H1 (cell line): Measurements from ENCODE around the gene SLC37A3. TPM values are rescaled to one million over a fixed set of nuclear protein-coding genes. Genes with fewer than 3 reads are reported as not detected.

Source experiments
- CTCF ChIA-PET: fragments of 300-600 bp; sonication (Branson Sonifier 250); formaldehyde crosslinking; loops from one replicate; lab custom pipeline; 2021; ENCODE audit not compliant: partially characterized antibody; lab: Charles Lee
- POLR2A ChIA-PET: fragments of 300-600 bp; sonication (Branson Sonifier 250); formaldehyde crosslinking; loops from one replicate; lab custom pipeline; 2021; ENCODE audit warnings: inconsistent platforms; ENCODE audit not compliant: partially characterized antibody; lab: Charles Lee
- DNase-seq, 2 experiments: peaks; one replicate each; pipeline versions ENCODE4 v3.0.0 to v3.0.0-alpha.2; 2010 to 2022; ENCODE audit warnings: low spot score in 2 of 2, low read depth in 1 of 2, mixed read lengths in 1 of 2
- FAIRE-seq: peaks from 2 replicates; lab custom pipeline; 2011; peaks lifted over from hg19 to GRCh38; lab: Jason Lieb, UNC
- H2AFZ ChIP-seq: 2 replicates; pipeline ENCODE4 v1.8.1; 2012; ENCODE audit warnings: low read length, inconsistent platforms
- H2AK5ac ChIP-seq: 2 replicates; pipeline ENCODE4 v1.6.1; 2013; ENCODE audit warnings: low read depth, low read length
- H2BK120ac ChIP-seq: replicated peaks from 2 replicates; pipeline ENCODE3; 2013; ENCODE audit warnings: low read depth, low read length, inconsistent platforms
- H2BK12ac ChIP-seq: 2 replicates; pipeline ENCODE4 v1.6.1; 2013; ENCODE audit warnings: low read depth, low read length
- H2BK15ac ChIP-seq: 2 replicates; pipeline ENCODE4 v1.6.1; 2013; ENCODE audit warnings: low read length
- H2BK20ac ChIP-seq: 2 replicates; pipeline ENCODE4 v1.6.1; 2013; ENCODE audit warnings: low read length
- H2BK5ac ChIP-seq: 2 replicates; pipeline ENCODE4 v1.6.1; 2013; ENCODE audit warnings: low read depth, low read length
- H3K14ac ChIP-seq: 2 replicates; pipeline ENCODE4 v1.6.1; 2013; ENCODE audit warnings: inconsistent platforms; ENCODE audit not compliant: insufficient read length
- H3K18ac ChIP-seq: 2 replicates; pipeline ENCODE4 v1.6.1; 2013; ENCODE audit warnings: low read length; ENCODE audit errors: extremely low read depth
- H3K23ac ChIP-seq: 2 replicates; pipeline ENCODE4 v1.6.1; 2013; ENCODE audit warnings: inconsistent platforms; ENCODE audit not compliant: insufficient read length
- H3K23me2 ChIP-seq: 2 replicates; pipeline ENCODE4 v1.6.1; 2013; ENCODE audit warnings: low read depth, low read length
- H3K27ac ChIP-seq: 2 replicates; pipeline ENCODE4 v1.6.1; 2011; ENCODE audit warnings: low read depth, low read length, inconsistent platforms
- H3K27me3 ChIP-seq, 4 experiments: replicated peaks in 1 of 4; 1 replicate in 1 of 4; 2 replicates in 3 of 4; pipeline versions ENCODE4 v1.6.1 to v1.8.1; 2011 to 2013; ENCODE audit warnings: low read length in 3 of 4, mild to moderate bottlenecking in 3 of 4, inconsistent platforms in 2 of 4, mixed read lengths in 2 of 4, moderate library complexity in 1 of 4; ENCODE audit not compliant: control insufficient read depth in 3 of 4, insufficient read depth in 3 of 4; ENCODE audit errors: extremely low read depth in 1 of 4
- H3K36me3 ChIP-seq, 4 experiments: 2 replicates each; pipeline versions ENCODE4 v1.6.1 to v1.8.1; 2011 to 2013; ENCODE audit warnings: mild to moderate bottlenecking in 4 of 4, low read length in 3 of 4, moderate library complexity in 2 of 4, control low read depth in 1 of 4, inconsistent platforms in 1 of 4; ENCODE audit not compliant: insufficient read depth in 4 of 4, control insufficient read depth in 2 of 4
- H3K4ac ChIP-seq: replicated peaks from 2 replicates; pipeline ENCODE3; 2013; ENCODE audit warnings: low read length, low read depth, mixed read lengths, inconsistent platforms; ENCODE audit not compliant: insufficient read length
- H3K4me1 ChIP-seq, 4 experiments: replicated peaks in 1 of 4; 1 replicate in 1 of 4; 2 replicates in 3 of 4; pipeline versions ENCODE4 v1.6.1 to v1.8.1; 2011 to 2013; ENCODE audit warnings: low read length in 3 of 4, inconsistent platforms in 2 of 4, mixed read lengths in 1 of 4; ENCODE audit not compliant: insufficient read depth in 4 of 4, control insufficient read depth in 3 of 4
- H3K4me2 ChIP-seq, 2 experiments: 2 replicates each; pipeline versions ENCODE4 v1.6.1 to v1.8.1; 2011 to 2013; ENCODE audit warnings: low read depth in 2 of 2, low read length in 2 of 2, control low read depth in 1 of 2, inconsistent platforms in 1 of 2, mild to moderate bottlenecking in 1 of 2; ENCODE audit not compliant: insufficient read depth in 1 of 2
- H3K4me3 ChIP-seq, 4 experiments: fragments of 200-600, 300-600 bp in 1 of 4; sonication (generic), shearing (Covaris generic), sonication (Bioruptor Twin) in 1 of 4; 2 replicates each; pipeline versions ENCODE4 v1.5.1 to v1.8.1; 2011 to 2016; ENCODE audit warnings: low read length in 4 of 4, low read depth in 3 of 4, control low read depth in 2 of 4, inconsistent platforms in 2 of 4, mild to moderate bottlenecking in 2 of 4, mixed read lengths in 1 of 4, moderate library complexity in 1 of 4; ENCODE audit not compliant: insufficient read depth in 2 of 4; ENCODE audit errors: extremely low read depth in 1 of 4
- H3K56ac ChIP-seq: replicated peaks from 2 replicates; pipeline ENCODE3; 2013; ENCODE audit warnings: low read depth, mild to moderate bottlenecking, mixed read lengths, low read length, inconsistent platforms; ENCODE audit not compliant: insufficient read length
- H3K79me1 ChIP-seq: 2 replicates; pipeline ENCODE4 v1.6.1; 2013; ENCODE audit warnings: low read depth, low read length, control low read depth
- H3K79me2 ChIP-seq, 2 experiments: 2 replicates each; pipeline versions ENCODE4 v1.6.1 to v1.8.1; 2012 to 2013; ENCODE audit warnings: low read length in 2 of 2, mild to moderate bottlenecking in 2 of 2, inconsistent platforms in 1 of 2; ENCODE audit not compliant: insufficient read depth in 2 of 2, control insufficient read depth in 1 of 2
- H3K9ac ChIP-seq, 4 experiments: replicated peaks in 1 of 4; 1 replicate in 1 of 4; 2 replicates in 3 of 4; pipeline versions ENCODE4 v1.6.1 to v1.8.1; 2011 to 2013; ENCODE audit warnings: low read depth in 3 of 4, low read length in 3 of 4, control low read depth in 2 of 4, mild to moderate bottlenecking in 2 of 4, moderate library complexity in 2 of 4, inconsistent platforms in 1 of 4; ENCODE audit errors: extremely low read depth in 1 of 4
- H3K9me3 ChIP-seq, 2 experiments: 2 replicates each; pipeline versions ENCODE4 v1.6.1 to v1.8.1; 2012 to 2013; ENCODE audit warnings: mild to moderate bottlenecking in 2 of 2, moderate library complexity in 2 of 2, control low read depth in 1 of 2, inconsistent platforms in 1 of 2, low read depth in 1 of 2, low read length in 1 of 2, mixed read lengths in 1 of 2; ENCODE audit not compliant: insufficient read depth in 2 of 2
- H4K20me1 ChIP-seq, 2 experiments: replicated peaks in 1 of 2; 2 replicates each; pipeline versions ENCODE3 to v1.8.1; 2011 to 2013; ENCODE audit warnings: inconsistent platforms in 2 of 2, low read length in 2 of 2, mild to moderate bottlenecking in 1 of 2; ENCODE audit not compliant: insufficient read depth in 2 of 2, control insufficient read depth in 1 of 2
- H4K5ac ChIP-seq: 2 replicates; pipeline ENCODE4 v1.6.1; 2013; ENCODE audit warnings: low read length, low read depth, mixed read lengths, inconsistent platforms; ENCODE audit not compliant: insufficient read length
- H4K8ac ChIP-seq: 2 replicates; pipeline ENCODE4 v1.8.0; 2013; ENCODE audit warnings: mild to moderate bottlenecking, moderate library complexity, low read length, inconsistent platforms; ENCODE audit not compliant: insufficient read depth; ENCODE audit errors: extremely low read depth
- H4K91ac ChIP-seq: replicated peaks from 2 replicates; pipeline ENCODE3; 2013; ENCODE audit warnings: low read length, mixed read lengths, inconsistent platforms; ENCODE audit not compliant: insufficient read length
- MAFK ChIP-seq: IDR thresholded peaks from 2 replicates; pipeline ENCODE4 v1.6.1; 2012; ENCODE audit warnings: low read depth, mild to moderate bottlenecking, improper control_type of control experiment, low read length
- NANOG ChIP-seq: IDR thresholded peaks from 2 replicates; pipeline ENCODE4 v1.6.1; 2011; ENCODE audit warnings: low read length, low read depth, mild to moderate bottlenecking, inconsistent platforms; ENCODE audit not compliant: insufficient read depth, poor library complexity, severe bottlenecking
- RAD21 ChIP-seq, 2 experiments: IDR thresholded peaks in 1 of 2; conservative IDR thresholded peaks in 1 of 2; 2 replicates each; pipeline ENCODE4 v1.6.1; 2011; ENCODE audit warnings: low read depth in 2 of 2, low read length in 2 of 2, improper control_type of control experiment in 1 of 2, inconsistent platforms in 1 of 2, mild to moderate bottlenecking in 1 of 2, moderate library complexity in 1 of 2
- SAP30 ChIP-seq: fragments of 300-600 bp; sonication (generic); IDR thresholded peaks from 2 replicates; pipeline ENCODE4 v1.7.1; 2012; ENCODE audit warnings: low read length, moderate library complexity, mild to moderate bottlenecking, inconsistent platforms; ENCODE audit not compliant: insufficient read depth, insufficient replicate concordance
- SP4 ChIP-seq: IDR thresholded peaks from 2 replicates; pipeline ENCODE4 v1.6.1; 2012; ENCODE audit warnings: low read length, inconsistent platforms
- TAF1 ChIP-seq: IDR thresholded peaks from 2 replicates; pipeline ENCODE4 v1.6.1; 2011; ENCODE audit warnings: mild to moderate bottlenecking, low read depth, low read length
- WGBS, 2 experiments: shearing (Covaris generic) in 1 of 2; methylation state at CpG; one replicate each; pipeline versions ENCODE4 v1.1.6 to v1.1.7; 2013 to 2015; ENCODE audit warnings: low lambda C conversion rate in 2 of 2, mixed read lengths in 2 of 2, inconsistent platforms in 1 of 2, low coverage in 1 of 2, missing lambda C conversion rate in 1 of 2; ENCODE audit not compliant: insufficient replicate concordance in 2 of 2, insufficient coverage in 1 of 2, insufficient read length in 1 of 2; ENCODE audit errors: extremely low coverage in 1 of 2, missing lambda C conversion rate in 1 of 2; 5-methylcytosine and 5-hydroxymethylcytosine counted together
- polyA plus RNA-seq, 7 experiments: library from polyadenylated mRNA; depleted of rRNA in 3 of 7; stranded (reverse) in 5 of 7; unstranded in 2 of 7; fragments of >200 nt in 5 of 7; fragments of 200-250 nt in 2 of 7; gene quantifications; 1 replicate in 5 of 7; 2 replicates in 1 of 7; 4 replicates in 1 of 7; pipeline versions ENCODE4 v1.2.1 to v1.2.3, GENCODE V29; 2011 to 2013; ENCODE audit warnings: missing spikeins in 2 of 7, mixed read lengths in 2 of 7
- total RNA-seq: library from RNA; stranded (reverse); fragmentation: NEBNext Ultra II Directional; extraction: Animal tissue kit (Norgen Biotek cat#: 25700); gene quantifications from 2 replicates; pipeline ENCODE4 v1.2.1, GENCODE V29; 2021

Gene SLC37A3
- total and polyA plus RNA-seq, 2 of the 8 experiments (the other 6 are each of a cell fraction or from before 2014, with no cell fraction given), result 58.2 to 71.0 TPM

DNA sequence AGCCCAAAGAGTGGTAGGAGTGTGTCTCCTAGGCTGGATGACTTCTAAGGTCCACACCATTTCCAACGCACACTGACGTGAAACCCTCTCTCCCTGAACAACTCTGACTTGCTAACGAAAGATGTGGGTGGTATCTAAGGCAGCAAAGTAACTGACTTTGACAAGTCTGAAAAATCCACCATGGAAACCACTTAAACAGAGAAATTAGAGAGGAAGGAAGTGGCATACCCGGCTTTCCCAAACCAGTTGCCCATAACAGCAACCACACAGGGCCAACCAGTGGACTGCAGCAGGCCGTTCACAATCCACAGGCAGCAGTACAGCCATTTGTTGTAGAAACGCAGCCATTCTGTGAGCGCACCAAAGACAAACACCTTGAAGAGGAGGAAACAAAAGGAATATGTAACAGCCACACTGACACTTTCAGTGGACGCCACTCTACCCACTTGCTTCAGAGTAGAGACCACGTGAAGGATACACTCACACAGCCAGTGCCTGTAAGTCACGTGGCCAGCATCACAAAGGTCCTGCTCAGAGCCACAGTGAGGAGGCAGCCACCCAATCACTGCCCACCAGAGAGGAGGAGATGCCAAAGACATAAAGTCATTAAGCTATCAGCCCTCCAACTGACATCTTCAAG is 39.8 kb downstream of the SLC37A3 start:
- Histone ChIP-seq H2BK120ac (no peak overlapping the region), H3K36me3 (peaks cover 0 to 37% (median 5%) of the 10 kb centered on the region in 4 experiments; a peak in 5 of 8 replicates)
- POLR2A ChIA-PET, result no interaction called here

More for the DNA sequence above, 39.8 kb downstream of the SLC37A3 start:
- Histone ChIP-seq H3K27me3 (no peaks in the 10 kb centered on the region), H3K23ac (no peak overlapping the region), H2BK5ac (no peak overlapping the region), H2BK15ac (no peak overlapping the region), H3K4ac (no peak overlapping the region), H4K5ac (no peak overlapping the region), H3K14ac (no peak overlapping the region), H3K79me1 (no peaks in the 10 kb centered on the region), H2AK5ac (no peak overlapping the region), H3K4me2 (no peak overlapping the region), H4K8ac (no peak overlapping the region), H3K4me1 (no peaks in the 10 kb centered on the region), H3K9ac (no peak overlapping the region; a peak in 1 of 7 replicates), H2BK20ac (no peak overlapping the region), H3K27ac (no peak overlapping the region), H3K9me3 (no peaks in the 10 kb centered on the region), H3K18ac (no peak overlapping the region), H3K4me3 (no peak overlapping the region), H4K91ac (no peak overlapping the region), H3K79me2 (no peaks in the 10 kb centered on the region), H4K20me1 (no peaks in the 10 kb centered on the region), H2AFZ (no peak overlapping the region), H3K23me2 (no peaks in the 10 kb centered on the region), H2BK12ac (no peak overlapping the region), H3K56ac (no peak overlapping the region)
- CTCF ChIA-PET, result interaction anchor here (1.0 kb wide), 1 partner anchor 15 kb away, joined by 4 read pairs; no protein-coding TSS in a partner anchor
- no peak for FAIRE-seq
- 90% methylated on average over 8 of the region's 10 CpGs; no CpG with 5 or more reads in 1 of the 2 experiments for WGBS, 2 experiments
- no peak for DNase-seq
- TF ChIP-seq RAD21 (IDR thresholded peaks at IDR 0.05 in 1 of 2, conservative IDR thresholded peaks at IDR 0.05 in 1 of 2; ENCODE audit: low read depth in 2 of 2, low read length in 2 of 2) (no peak), NANOG (no peak), MAFK (no peak), SAP30 (no peak), SP4 (no peak), TAF1 (no peak)
